Measurements from ENCODE around the gene UBASH3B.

UBASH3B gene

GRCh38 chr11:122656073-122656630, 630 bp downstream of the UBASH3B start:
- no peak for TF ChIP-seq CTCF (IDR thresholded peaks at IDR 0.05; ENCODE audit: low read depth, low read length, missing control alignments)
- in situ Hi-C loops (cut with HindIII; ENCODE audit: low sequenced_read_pairs), result no loop called here
- DNase-seq (ENCODE audit: low read depth), result no peak
- peak overlapping the region; percentile 85 for H3K4me3 ChIP-seq (ENCODE audit: low read depth, low read length)

GRCh38 chr11:122656631-122657101, 1.1 kb downstream of the UBASH3B start:
- in situ Hi-C loops (cut with HindIII; ENCODE audit: low sequenced_read_pairs), result no loop called here
- peak overlapping the region; percentile 85 for H3K4me3 ChIP-seq (ENCODE audit: low read depth, low read length)
- TF ChIP-seq CTCF (IDR thresholded peaks at IDR 0.05; ENCODE audit: low read depth, low read length, missing control alignments), result peak; percentile 30
- DNase-seq (ENCODE audit: low read depth), result no peak

- in situ Hi-C loops (cut with HindIII; ENCODE audit: low sequenced_read_pairs), result no loop called here
These were observed 4.4 kb downstream of the UBASH3B start for GRCh38 chr11:122659676-122660554.

GRCh38 chr11:122661182-122661945, 5.8 kb downstream of the UBASH3B start:
- H3K4me3 ChIP-seq (ENCODE audit: low read depth, low read length), result no peak overlapping the region
- in situ Hi-C loops (cut with HindIII; ENCODE audit: low sequenced_read_pairs), result no loop called here
- TF ChIP-seq CTCF (IDR thresholded peaks at IDR 0.05; ENCODE audit: low read depth, low read length, missing control alignments), result no peak
- peak; percentile 80 for DNase-seq (ENCODE audit: low read depth)

More at GRCh38 chr11:122659676-122660554, 4.4 kb downstream of the UBASH3B start:
- no peak for TF ChIP-seq CTCF (IDR thresholded peaks at IDR 0.05; ENCODE audit: low read depth, low read length, missing control alignments)
- DNase-seq (ENCODE audit: low read depth), result no peak
- H3K4me3 ChIP-seq (ENCODE audit: low read depth, low read length), result no peak overlapping the region

- H3K4me3 ChIP-seq (ENCODE audit: low read depth, low read length), result no peak overlapping the region
- in situ Hi-C loops (cut with HindIII; ENCODE audit: low sequenced_read_pairs), result no loop called here
- no peak for TF ChIP-seq CTCF (IDR thresholded peaks at IDR 0.05; ENCODE audit: low read depth, low read length, missing control alignments)
- no peak for DNase-seq (ENCODE audit: low read depth)
These were observed 7.7 kb downstream of the UBASH3B start for GRCh38 chr11:122663056-122663740.

GRCh38 chr11:122663764-122664163, 8.2 kb downstream of the UBASH3B start:
- DNase-seq (ENCODE audit: low read depth), result no peak
- in situ Hi-C loops (cut with HindIII; ENCODE audit: low sequenced_read_pairs), result no loop called here
- no peak overlapping the region for H3K4me3 ChIP-seq (ENCODE audit: low read depth, low read length)
- no peak for TF ChIP-seq CTCF (IDR thresholded peaks at IDR 0.05; ENCODE audit: low read depth, low read length, missing control alignments)
